ENCODE results near the gene SYNPO. TPM values are rescaled to one million over a fixed set of nuclear protein-coding genes. Genes with fewer than 3 reads are reported as not detected.

The SYNPO gene
- polyA plus RNA-seq, 2 of the 4 experiments (the other 2 are of a cell fraction) = 13.7 to 33.9 TPM

DNA sequence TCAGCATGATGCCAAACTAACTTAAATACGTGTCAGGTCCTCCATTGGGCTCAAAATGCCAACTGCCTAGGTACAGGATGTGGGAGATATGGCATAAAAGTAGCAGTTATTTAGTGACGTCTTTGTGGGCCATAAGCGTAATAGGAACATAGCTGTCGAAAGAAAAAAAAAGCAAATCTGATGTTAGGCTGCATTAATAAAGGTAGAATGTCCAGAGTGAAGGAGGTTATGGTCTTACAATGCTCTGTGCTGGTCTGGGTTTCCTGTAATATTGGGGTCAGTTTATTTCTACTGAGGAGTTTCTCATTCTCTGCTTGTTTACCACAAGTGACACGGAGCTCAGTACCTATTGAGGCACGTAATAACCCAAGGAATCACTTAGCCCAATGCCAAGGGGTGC lies 33.4 kb upstream of the SYNPO start:
- DNase-seq (ENCODE audit: low read depth in 1 of 2, low spot score in 1 of 2) = no peak
- Histone ChIP-seq H3K4me2 (no peak overlapping the region), H3K9me3 (no peaks in the 10 kb centered on the region), H3K4me1 (peaks cover 19% of the 10 kb centered on the region), H3K4me3 (no peak overlapping the region), H3K27ac (no peak overlapping the region)
- ChIA-PET CTCF (interaction anchor here (0.9 to 2.0 kb wide), 3 partner anchors 13 to 47 kb away, joined by 3 to 4 read pairs (median 3); no protein-coding TSS in a partner anchor), POLR2A (no interaction called here)
- 80% methylated on average over 6 of the region's 6 CpGs for WGBS (ENCODE audit: missing lambda C conversion rate)
- no peak for TF ChIP-seq JUNB (IDR thresholded peaks at IDR 0.05)
- TF ChIP-seq KDM1A (IDR thresholded peaks at IDR 0.05; ENCODE audit: low read depth) = 0 out of 2 replicates have a peak, but pooled peaks have one; percentile 12
- no peak for TF ChIP-seq NPAS2 (CRISPR knock-in tag; IDR thresholded peaks at IDR 0.05; ENCODE audit: borderline replicate concordance)
- TF ChIP-seq EHMT2 (IDR thresholded peaks at IDR 0.05; ENCODE audit: low read depth) = no peak
- TF ChIP-seq HOXB5 (CRISPR knock-in tag; IDR thresholded peaks at IDR 0.05) = no peak
- no peak for TF ChIP-seq ZC3H11A (IDR thresholded peaks at IDR 0.05)
- FAIRE-seq = peak; percentile 7
- ATAC-seq = no peak

DNA sequence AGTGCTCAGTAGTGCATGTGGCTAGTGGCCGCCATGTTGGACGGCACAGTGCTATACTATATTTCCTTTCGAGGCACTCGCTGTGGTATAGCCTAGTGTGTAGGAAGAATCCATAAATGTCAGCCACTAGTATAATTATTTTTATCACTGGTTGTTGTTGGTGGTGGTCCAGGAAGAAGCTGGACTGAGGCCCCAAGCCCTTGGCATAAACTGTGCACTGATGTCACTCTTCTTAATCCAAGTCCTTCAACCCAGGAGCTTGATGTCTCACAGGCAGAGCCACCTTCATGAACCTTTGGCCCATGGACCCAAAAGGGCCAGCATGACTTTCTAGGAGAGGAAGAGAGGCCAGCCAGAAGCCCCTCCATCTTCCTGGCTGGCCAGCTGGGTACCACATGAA lies 32.5 kb upstream of the SYNPO start:
- Histone ChIP-seq H3K27ac (no peak overlapping the region), H3K4me2 (no peak overlapping the region), H3K4me3 (no peak overlapping the region), H3K9me3 (no peaks in the 10 kb centered on the region), H3K4me1 (peaks cover 19% of the 10 kb centered on the region)
- TF ChIP-seq MAZ (IDR thresholded peaks at IDR 0.05; ENCODE audit: borderline replicate concordance, low read depth, low read length) (no peak), RNF2 (IDR thresholded peaks at IDR 0.05; ENCODE audit: borderline replicate concordance, low read depth) (no peak), EHMT2 (IDR thresholded peaks at IDR 0.05; ENCODE audit: low read depth) (no peak), MYC (IDR thresholded peaks at IDR 0.05; ENCODE audit: borderline replicate concordance, low read length) (no peak), POLR2A (IDR thresholded peaks at IDR 0.05; ENCODE audit: low read length) (no peak)
- TF ChIP-seq, protein P1, sequence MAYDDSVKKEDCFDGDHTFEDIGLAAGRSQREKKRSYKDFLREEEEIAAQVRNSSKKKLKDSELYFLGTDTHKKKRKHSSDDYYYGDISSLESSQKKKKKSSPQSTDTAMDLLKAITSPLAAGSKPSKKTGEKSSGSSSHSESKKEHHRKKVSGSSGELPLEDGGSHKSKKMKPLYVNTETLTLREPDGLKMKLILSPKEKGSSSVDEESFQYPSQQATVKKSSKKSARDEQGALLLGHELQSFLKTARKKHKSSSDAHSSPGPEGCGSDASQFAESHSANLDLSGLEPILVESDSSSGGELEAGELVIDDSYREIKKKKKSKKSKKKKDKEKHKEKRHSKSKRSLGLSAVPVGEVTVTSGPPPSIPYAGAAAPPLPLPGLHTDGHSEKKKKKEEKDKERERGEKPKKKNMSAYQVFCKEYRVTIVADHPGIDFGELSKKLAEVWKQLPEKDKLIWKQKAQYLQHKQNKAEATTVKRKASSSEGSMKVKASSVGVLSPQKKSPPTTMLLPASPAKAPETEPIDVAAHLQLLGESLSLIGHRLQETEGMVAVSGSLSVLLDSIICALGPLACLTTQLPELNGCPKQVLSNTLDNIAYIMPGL (CRISPR knock-in tag; IDR thresholded peaks at IDR 0.05; ENCODE audit: borderline replicate concordance) = no peak
- TF ChIP-seq, protein P2, sequence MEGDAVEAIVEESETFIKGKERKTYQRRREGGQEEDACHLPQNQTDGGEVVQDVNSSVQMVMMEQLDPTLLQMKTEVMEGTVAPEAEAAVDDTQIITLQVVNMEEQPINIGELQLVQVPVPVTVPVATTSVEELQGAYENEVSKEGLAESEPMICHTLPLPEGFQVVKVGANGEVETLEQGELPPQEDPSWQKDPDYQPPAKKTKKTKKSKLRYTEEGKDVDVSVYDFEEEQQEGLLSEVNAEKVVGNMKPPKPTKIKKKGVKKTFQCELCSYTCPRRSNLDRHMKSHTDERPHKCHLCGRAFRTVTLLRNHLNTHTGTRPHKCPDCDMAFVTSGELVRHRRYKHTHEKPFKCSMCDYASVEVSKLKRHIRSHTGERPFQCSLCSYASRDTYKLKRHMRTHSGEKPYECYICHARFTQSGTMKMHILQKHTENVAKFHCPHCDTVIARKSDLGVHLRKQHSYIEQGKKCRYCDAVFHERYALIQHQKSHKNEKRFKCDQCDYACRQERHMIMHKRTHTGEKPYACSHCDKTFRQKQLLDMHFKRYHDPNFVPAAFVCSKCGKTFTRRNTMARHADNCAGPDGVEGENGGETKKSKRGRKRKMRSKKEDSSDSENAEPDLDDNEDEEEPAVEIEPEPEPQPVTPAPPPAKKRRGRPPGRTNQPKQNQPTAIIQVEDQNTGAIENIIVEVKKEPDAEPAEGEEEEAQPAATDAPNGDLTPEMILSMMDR (IDR thresholded peaks at IDR 0.05) = no peak
- WGBS (ENCODE audit: missing lambda C conversion rate) = 92% methylated on average over 4 of the region's 4 CpGs
- FAIRE-seq (no peak), DNase-seq (ENCODE audit: low read depth in 1 of 2, low spot score in 1 of 2) (no peak), ATAC-seq (no peak)
- ChIA-PET CTCF (interaction anchor here (0.8 to 2.0 kb wide), 6 partner anchors 9 to 46 kb away, joined by 3 to 5 read pairs (median 3); no protein-coding TSS in a partner anchor), POLR2A (no interaction called here)

DNA sequence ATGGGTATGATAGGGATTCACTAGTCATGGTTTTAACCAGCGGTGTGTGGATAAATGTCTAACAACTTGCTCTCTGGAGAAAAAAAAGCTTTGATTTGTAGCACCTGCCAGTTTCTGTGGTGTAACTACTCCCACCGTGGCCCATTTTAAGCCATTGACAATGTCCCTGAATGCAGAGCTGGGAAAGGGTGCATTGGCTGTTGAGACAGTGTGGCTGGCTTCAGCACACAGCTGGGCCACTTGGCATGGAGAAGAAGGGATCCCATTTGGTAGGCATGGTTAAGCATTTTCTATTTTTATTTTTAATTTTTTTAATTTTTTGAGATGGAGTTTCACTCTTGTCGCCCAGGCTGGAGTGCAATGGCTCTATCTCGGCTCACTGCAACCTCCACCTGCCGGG lies 31.5 kb upstream of the SYNPO start:
- no peak for DNase-seq (ENCODE audit: low read depth in 1 of 2, low spot score in 1 of 2)
- no peak for ATAC-seq
- no peak overlapping the region for H3K4me3 ChIP-seq
- TF ChIP-seq MAZ (IDR thresholded peaks at IDR 0.05; ENCODE audit: borderline replicate concordance, low read depth, low read length) = no peak
- no peak for TF ChIP-seq POLR2AphosphoS2 (conservative IDR thresholded peaks at IDR 0.05; ENCODE audit: low read length)
- TF ChIP-seq RFX5 (IDR thresholded peaks at IDR 0.05) = no peak
- TF ChIP-seq FOSL2 (IDR thresholded peaks at IDR 0.05) = no peak
- no peak for TF ChIP-seq FOSL2 (CRISPR knock-in tag; IDR thresholded peaks at IDR 0.05)
- no peak for TF ChIP-seq MYC (IDR thresholded peaks at IDR 0.05; ENCODE audit: borderline replicate concordance, low read length)
- no peaks in the 10 kb centered on the region for H3K9me3 ChIP-seq
- no peak overlapping the region for H3K27ac ChIP-seq
- ChIA-PET POLR2A (no interaction called here), CTCF (interaction anchor here (1.6 to 2.0 kb wide), 2 partner anchors 23 to 45 kb away, joined by 4 to 5 read pairs; no protein-coding TSS in a partner anchor)
- H3K4me2 ChIP-seq = no peak overlapping the region
- H3K4me1 ChIP-seq = peaks cover 19% of the 10 kb centered on the region
- FAIRE-seq = no peak
- WGBS (ENCODE audit: missing lambda C conversion rate) = 63% methylated on average over 5 of the region's 5 CpGs
